Measurements from ENCODE around the gene OR4K1.

OR4K1 gene

DNA sequence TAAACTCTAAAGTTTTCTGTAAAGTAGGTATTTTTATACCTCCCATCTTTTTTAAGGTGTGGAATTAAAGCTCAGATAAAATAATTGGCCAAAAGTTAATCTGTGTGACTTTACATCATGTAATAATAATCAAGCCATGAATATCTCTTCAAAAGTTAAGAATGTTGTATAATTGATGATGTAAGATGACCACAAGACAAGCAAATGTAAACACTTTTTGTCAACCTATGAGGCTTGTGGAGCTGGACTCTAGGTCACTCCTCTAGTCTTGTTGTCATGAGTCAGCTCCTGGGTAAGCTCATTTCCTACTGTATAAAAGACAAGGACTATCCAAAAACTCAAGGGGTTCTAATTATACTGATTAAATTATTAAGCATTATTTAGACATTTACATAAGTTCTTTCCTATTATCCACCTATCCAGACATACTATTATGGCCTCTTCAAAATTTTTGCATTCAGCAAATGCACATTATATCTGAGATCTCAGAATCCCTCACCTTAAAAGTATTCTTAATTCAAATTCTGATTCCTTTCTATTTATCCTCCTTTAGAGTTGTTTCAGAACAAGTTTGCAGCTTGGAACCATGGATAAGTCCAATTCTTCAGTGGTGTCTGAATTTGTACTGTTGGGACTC, 10.6 kb upstream of the OR4K1 start, which contains the start of gene OR4K5:
Gene OR4K5, plus strand, starts transcription at position 587 of the 637 bp plus-strand sequence. Its CDS starts 0 bp downstream, at position 587.
- TF ChIP-seq EZH2 (IDR thresholded peaks at IDR 0.05; ENCODE audit: borderline replicate concordance, low read length) = no peak
- TF ChIP-seq, protein P1, sequence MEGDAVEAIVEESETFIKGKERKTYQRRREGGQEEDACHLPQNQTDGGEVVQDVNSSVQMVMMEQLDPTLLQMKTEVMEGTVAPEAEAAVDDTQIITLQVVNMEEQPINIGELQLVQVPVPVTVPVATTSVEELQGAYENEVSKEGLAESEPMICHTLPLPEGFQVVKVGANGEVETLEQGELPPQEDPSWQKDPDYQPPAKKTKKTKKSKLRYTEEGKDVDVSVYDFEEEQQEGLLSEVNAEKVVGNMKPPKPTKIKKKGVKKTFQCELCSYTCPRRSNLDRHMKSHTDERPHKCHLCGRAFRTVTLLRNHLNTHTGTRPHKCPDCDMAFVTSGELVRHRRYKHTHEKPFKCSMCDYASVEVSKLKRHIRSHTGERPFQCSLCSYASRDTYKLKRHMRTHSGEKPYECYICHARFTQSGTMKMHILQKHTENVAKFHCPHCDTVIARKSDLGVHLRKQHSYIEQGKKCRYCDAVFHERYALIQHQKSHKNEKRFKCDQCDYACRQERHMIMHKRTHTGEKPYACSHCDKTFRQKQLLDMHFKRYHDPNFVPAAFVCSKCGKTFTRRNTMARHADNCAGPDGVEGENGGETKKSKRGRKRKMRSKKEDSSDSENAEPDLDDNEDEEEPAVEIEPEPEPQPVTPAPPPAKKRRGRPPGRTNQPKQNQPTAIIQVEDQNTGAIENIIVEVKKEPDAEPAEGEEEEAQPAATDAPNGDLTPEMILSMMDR (IDR thresholded peaks at IDR 0.05; ENCODE audit: low read length) = no peak
- H4K20me1 ChIP-seq (ENCODE audit: insufficient read depth, low read length) = no peaks in the 10 kb centered on the region
- H3K4me1 ChIP-seq (ENCODE audit: insufficient read depth, low read length, severe bottlenecking) = no peaks in the 10 kb centered on the region
- no peak within 1 kb of the TSS for H3K9ac ChIP-seq (ENCODE audit: low read length)
- no peak within 1 kb of the TSS for H3K27ac ChIP-seq (ENCODE audit: low read depth, low read length, poor library complexity, severe bottlenecking)
- H3K9me3 ChIP-seq (ENCODE audit: low read length) = no peaks in the 10 kb centered on the region
- no peaks in the 10 kb centered on the region for H3K36me3 ChIP-seq (ENCODE audit: insufficient read depth, low read length)
- H3F3A ChIP-seq (ENCODE audit: insufficient read depth, low read length) = no peaks in the 10 kb centered on the region
- H3K79me2 ChIP-seq (ENCODE audit: insufficient read depth, low read length) = no peaks in the 10 kb centered on the region
- no peak within 1 kb of the TSS for H2AFZ ChIP-seq (ENCODE audit: low read length)
- H3K27me3 ChIP-seq (ENCODE audit: insufficient read depth, low read length) = no peaks in the 10 kb centered on the region
- H3K9me2 ChIP-seq (ENCODE audit: low read depth, low read length) = no peaks in the 10 kb centered on the region
- no peak within 1 kb of the TSS for H3K4me2 ChIP-seq (ENCODE audit: low read length)
- no peak within 1 kb of the TSS for H3K4me3 ChIP-seq (ENCODE audit: low read depth, low read length, poor library complexity, severe bottlenecking)

DNA sequence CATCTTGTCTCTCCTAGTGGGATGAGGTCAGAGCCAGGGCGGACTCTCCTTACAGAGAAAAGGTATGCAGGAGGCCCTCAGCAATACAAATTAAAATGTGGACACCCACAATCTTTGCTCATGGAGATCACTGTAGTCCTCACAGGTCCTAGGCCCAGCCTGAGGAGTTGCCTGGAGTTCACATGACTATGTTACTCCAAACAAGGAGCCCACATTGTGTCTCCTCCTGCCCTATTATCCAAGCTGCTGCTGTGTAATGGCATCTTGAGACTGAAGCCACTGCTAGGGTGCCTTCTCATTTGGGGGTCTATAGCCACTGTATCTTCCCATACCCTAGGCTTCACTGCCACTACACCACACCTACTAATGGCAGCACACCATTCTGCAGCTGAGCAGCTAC, 11.0 kb downstream of the OR4K1 start:
- no peaks in the 10 kb centered on the region for H3K9me3 ChIP-seq (ENCODE audit: low read length)
- H3K9ac ChIP-seq (ENCODE audit: low read length) = no peak overlapping the region
- TF ChIP-seq, protein P1 (IDR thresholded peaks at IDR 0.05; ENCODE audit: low read length) = no peak
- TF ChIP-seq EZH2 (IDR thresholded peaks at IDR 0.05; ENCODE audit: borderline replicate concordance, low read length) = no peak
- no peak overlapping the region for H3K4me3 ChIP-seq (ENCODE audit: low read depth, low read length, poor library complexity, severe bottlenecking)
- no peaks in the 10 kb centered on the region for H3F3A ChIP-seq (ENCODE audit: insufficient read depth, low read length)
- H3K9me2 ChIP-seq (ENCODE audit: low read depth, low read length) = no peaks in the 10 kb centered on the region
- no peaks in the 10 kb centered on the region for H4K20me1 ChIP-seq (ENCODE audit: insufficient read depth, low read length)
- no peaks in the 10 kb centered on the region for H3K4me1 ChIP-seq (ENCODE audit: insufficient read depth, low read length, severe bottlenecking)
- H3K4me2 ChIP-seq (ENCODE audit: low read length) = no peak overlapping the region
- H3K36me3 ChIP-seq (ENCODE audit: insufficient read depth, low read length) = no peaks in the 10 kb centered on the region
- no peak overlapping the region for H2AFZ ChIP-seq (ENCODE audit: low read length)
- H3K27me3 ChIP-seq (ENCODE audit: insufficient read depth, low read length) = no peaks in the 10 kb centered on the region
- H3K27ac ChIP-seq (ENCODE audit: low read depth, low read length, poor library complexity, severe bottlenecking) = no peak overlapping the region
- no peaks in the 10 kb centered on the region for H3K79me2 ChIP-seq (ENCODE audit: insufficient read depth, low read length)

DNA sequence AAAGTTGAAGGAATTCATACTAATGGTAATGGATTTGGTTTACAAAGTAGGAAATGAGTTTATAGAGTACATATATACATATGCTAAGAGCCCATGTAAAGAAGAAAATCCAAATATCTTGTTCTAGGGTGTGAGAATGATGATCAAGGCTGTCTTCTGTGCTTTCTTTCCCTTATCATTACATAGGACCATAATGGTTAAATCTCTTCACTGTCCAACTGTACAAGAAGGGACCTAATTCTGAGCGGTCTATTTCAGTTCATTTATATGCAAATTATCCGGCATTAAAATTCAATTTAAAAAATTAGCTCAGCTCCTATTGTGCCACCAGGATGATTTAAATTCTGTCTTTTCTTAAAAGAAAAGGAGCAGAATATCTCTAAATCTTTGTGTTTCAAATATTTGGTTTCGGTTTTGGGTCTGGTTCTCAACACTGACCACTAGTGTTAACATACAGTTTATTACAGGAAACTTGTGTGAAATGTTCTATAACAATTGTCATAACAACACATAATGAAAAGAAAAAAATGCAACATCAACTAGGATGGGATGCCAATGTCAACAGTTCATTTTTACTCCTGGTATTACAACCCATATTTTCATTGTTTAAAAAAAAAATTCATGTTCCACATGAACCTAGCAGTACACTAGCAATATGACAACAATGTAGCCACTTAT, 16.8 kb downstream of the OR4K1 start:
- no peak overlapping the region for H3K27ac ChIP-seq (ENCODE audit: low read depth, low read length, poor library complexity, severe bottlenecking)
- no peak overlapping the region for H3K9ac ChIP-seq (ENCODE audit: low read length)
- H3K79me2 ChIP-seq (ENCODE audit: insufficient read depth, low read length) = no peaks in the 10 kb centered on the region
- H4K20me1 ChIP-seq (ENCODE audit: insufficient read depth, low read length) = no peaks in the 10 kb centered on the region
- no peaks in the 10 kb centered on the region for H3K36me3 ChIP-seq (ENCODE audit: insufficient read depth, low read length)
- no peak overlapping the region for H2AFZ ChIP-seq (ENCODE audit: low read length)
- TF ChIP-seq, protein P1 (IDR thresholded peaks at IDR 0.05; ENCODE audit: low read length) = peak; percentile 4; the same call in 1 of the 2 replicates
- no peak for TF ChIP-seq EZH2 (IDR thresholded peaks at IDR 0.05; ENCODE audit: borderline replicate concordance, low read length)
- H3K27me3 ChIP-seq (ENCODE audit: insufficient read depth, low read length) = no peaks in the 10 kb centered on the region
- H3F3A ChIP-seq (ENCODE audit: insufficient read depth, low read length) = 0 out of 2 replicates have a peak, but pooled peaks cover 3% of the 10 kb centered on the region
- H3K9me3 ChIP-seq (ENCODE audit: low read length) = no peaks in the 10 kb centered on the region
- no peaks in the 10 kb centered on the region for H3K4me1 ChIP-seq (ENCODE audit: insufficient read depth, low read length, severe bottlenecking)
- 0 out of 2 replicates have a peak overlapping the region, but pooled peaks have one; percentile 15 for H3K4me2 ChIP-seq (ENCODE audit: low read length)
- no peaks in the 10 kb centered on the region for H3K9me2 ChIP-seq (ENCODE audit: low read depth, low read length)
- H3K4me3 ChIP-seq (ENCODE audit: low read depth, low read length, poor library complexity, severe bottlenecking) = peak overlapping the region; percentile 9

All from OCI-LY1 (cell line).